Epithelial cell of esophagus (primary cell): Measurements from ENCODE around the gene PYGM.
A peak's percentile ranks its signal among the peaks of the same experiment; 100 is the strongest.

ENCODE experiments used
- DNase-seq: peaks from one replicate; pipeline ENCODE4 v3.0.0; 2010; ENCODE audit warnings: low read depth
- H3K4me3 ChIP-seq: 2 replicates; pipeline ENCODE4 v1.5.1; 2011; ENCODE audit warnings: mild to moderate bottlenecking, low read length, control low read depth
- CTCF ChIP-seq: IDR thresholded peaks from 2 replicates; pipeline ENCODE4 v1.5.1; 2011; ENCODE audit warnings: low read depth, mild to moderate bottlenecking, low read length, control low read depth, inconsistent platforms; ENCODE audit not compliant: insufficient read depth; ENCODE audit errors: missing control alignments

Gene PYGM

GRCh38 chr11:64745521-64746328, 14.0 kb downstream of the PYGM start:
- H3K4me3 ChIP-seq, result no peak overlapping the region
- DNase-seq, result no peak

GRCh38 chr11:64745189-64745520, 14.6 kb downstream of the PYGM start:
- TF ChIP-seq CTCF, result no peak
- no peak overlapping the region for H3K4me3 ChIP-seq
- no peak for DNase-seq

More at GRCh38 chr11:64745521-64746328, 14.0 kb downstream of the PYGM start:
- TF ChIP-seq CTCF, result no peak

- no peak for DNase-seq
- TF ChIP-seq CTCF, result no peak
- no peak overlapping the region for H3K4me3 ChIP-seq
These were observed 15.1 kb downstream of the PYGM start for GRCh38 chr11:64744544-64745188.

GRCh38 chr11:64743591-64744543, 15.9 kb downstream of the PYGM start, which contains the start of gene RASGRP2:
TSS of gene RASGRP2 (minus strand) at chr11:64744142. CDS start at chr11:64742866, 1,276 bp downstream.
- TF ChIP-seq CTCF, result peak; percentile 42
- H3K4me3 ChIP-seq, result no peak within 1 kb of the TSS
- peak; percentile 31 for DNase-seq

- peak; percentile 32 for DNase-seq
- peak overlapping the region; percentile 35 for H3K4me3 ChIP-seq
- peak; percentile 59 for TF ChIP-seq CTCF
These were observed 16.7 kb downstream of the PYGM start for GRCh38 chr11:64742889-64743590.
